GM20431 (cell line): Measurements from ENCODE around the gene PHOSPHO1.

Experiments used
- in situ Hi-C: fragments of 300-500 bp; cut with MseI, MboI; formaldehyde crosslinking; loops from one replicate; pipeline ENCODE4 v1.15.0; 2020; ENCODE audit warnings: low sequenced_read_pairs; ENCODE audit not compliant: unreplicated experiment

Gene PHOSPHO1

DNA sequence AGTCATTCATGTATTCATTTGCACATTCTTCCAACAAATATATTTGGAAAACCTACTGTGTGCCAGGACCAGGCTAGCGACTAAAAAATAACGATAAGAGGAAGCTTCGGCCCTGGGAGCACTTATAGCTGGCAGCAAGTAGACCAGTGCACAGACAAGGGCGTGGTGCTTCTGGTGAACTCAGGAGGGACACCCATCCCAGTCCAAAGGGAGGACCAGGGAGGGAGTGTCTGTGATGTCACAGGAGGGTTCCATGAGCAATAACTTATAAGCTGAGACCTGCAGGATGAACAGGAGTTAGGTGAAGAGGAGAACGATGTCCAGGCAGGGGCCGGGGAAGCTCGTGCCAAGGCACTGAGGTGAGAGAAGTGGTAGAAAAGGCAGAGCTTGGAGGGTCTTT, 17.4 kb upstream of the PHOSPHO1 start:
- in situ Hi-C loops = no loop called here

DNA sequence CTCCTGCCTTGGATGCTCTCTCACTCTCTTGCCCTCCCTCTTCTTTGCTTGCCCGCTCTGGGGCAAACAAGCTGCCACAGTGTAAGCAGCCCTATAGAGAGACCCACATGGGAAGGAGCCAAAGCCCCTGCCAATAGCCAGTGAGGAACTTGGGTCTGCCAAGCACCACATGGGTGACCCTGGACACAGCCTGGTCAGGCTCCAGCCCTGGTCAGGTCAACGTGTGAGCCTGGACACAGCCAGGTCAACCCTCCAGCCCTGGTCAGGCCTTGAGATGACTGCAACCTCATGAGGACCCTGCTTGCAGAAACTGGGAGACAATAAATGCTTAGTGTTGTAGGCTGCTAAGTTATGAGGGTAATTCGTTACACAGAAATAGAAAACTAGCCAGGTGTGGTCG, 14.3 kb upstream of the PHOSPHO1 start:
- in situ Hi-C loops = no loop called here

DNA sequence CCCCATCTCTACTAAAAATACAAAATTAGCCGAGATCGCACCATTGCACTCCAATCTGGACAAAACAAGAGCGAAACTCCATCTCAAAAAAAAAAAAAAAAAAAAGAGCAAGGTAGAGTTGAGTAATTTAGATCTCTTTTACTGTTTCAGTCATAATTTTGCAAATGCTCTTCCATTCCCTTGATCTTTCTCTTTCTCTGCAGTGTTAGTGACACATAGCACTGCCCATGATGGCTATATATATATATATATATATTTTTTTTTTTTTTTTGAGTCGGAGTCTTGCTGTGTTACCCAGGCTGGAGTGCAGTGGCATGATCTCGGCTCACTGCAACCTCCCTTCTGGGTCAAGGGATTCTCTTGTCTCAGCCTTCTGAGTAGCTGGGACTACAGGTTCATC, 12.2 kb upstream of the PHOSPHO1 start:
- in situ Hi-C loops = no loop called here

DNA sequence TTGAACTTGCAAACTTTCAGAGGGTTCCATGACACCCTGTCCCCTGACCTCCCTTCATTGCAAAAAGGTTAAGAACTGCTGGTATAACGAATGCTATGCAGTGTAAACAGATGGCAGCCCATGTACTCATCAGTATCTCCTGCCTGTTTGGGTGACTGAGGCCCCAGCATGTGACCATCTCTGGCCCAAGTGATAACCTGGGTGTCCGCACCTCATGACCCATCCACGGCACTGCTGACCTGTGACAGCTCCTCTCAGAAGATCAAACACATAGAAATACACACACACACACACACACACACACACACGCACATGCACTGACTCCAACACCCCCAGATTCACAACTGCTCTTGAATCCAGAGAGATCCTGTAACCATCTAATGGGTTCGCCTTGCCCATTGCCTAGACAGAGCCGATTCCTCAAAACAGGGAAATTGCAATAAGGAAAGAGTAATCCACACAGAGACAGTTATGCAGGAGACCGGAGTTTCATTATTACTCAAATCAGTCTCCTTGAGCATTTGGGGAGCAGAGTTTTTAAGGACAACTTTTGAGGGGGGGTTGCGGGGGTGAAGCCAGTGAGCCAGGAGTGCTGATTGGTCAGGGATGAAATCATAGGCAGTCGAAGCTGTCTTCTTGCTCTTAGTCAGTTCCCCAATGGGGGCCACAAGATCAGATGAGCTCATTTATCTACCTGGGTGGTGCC, 11.3 kb upstream of the PHOSPHO1 start:
- in situ Hi-C loops = no loop called here

DNA sequence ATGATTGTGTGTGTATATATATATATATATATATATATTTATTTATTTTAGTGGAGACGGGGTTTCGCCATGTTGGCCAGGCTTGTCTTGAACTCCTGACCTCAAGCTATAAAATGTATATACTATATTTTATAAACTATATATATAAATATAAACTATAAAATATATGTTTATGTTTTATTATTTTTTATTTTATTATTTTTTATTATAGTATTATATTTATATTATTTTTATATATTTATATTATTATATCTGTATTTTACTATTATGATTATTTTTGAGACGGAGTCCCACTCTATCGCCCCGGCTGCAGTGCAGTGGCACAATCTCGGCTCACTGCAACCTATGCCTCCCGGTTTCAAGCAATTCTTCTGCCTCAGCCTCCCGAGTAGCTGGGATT, 10.5 kb upstream of the PHOSPHO1 start:
- in situ Hi-C loops = no loop called here

DNA sequence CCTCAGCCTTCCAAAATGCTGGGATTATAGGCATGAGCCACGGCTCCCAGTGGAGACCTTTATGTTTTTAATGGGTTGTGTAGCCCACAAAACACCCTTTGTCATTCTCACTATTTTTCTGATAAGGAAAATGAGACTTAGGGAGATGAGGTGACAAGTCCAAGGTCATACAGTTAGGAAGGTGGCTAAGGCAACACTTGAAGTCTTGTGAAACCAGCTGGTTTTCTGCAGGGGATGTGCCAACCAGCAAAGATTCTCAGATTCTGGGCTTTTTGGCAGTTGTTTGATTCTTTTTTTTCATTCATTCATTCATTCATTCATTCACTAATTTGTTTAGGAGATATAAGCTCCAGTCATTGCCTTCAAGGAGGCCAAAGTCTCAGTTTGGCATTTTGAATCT, 10.0 kb upstream of the PHOSPHO1 start:
- in situ Hi-C loops = no loop called here

DNA sequence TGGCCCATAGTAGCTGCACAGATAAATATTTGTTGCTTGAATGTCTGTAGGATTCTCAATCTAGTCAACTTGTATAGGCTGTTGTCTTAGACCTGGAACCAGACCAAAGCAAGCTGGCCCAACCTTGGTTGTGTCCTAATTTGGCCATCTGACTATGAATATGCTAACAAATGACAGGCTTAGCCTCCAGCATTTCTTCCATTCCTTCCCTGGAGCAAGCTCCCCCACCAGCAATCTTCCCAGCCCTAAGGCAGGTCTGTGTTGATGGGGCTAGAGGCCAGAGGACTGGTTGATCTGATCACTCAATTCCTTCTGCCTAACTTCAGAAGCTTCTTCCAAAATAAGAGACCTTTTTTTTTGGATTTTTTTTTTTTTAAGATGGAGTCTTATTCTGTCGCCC, 9.4 kb upstream of the PHOSPHO1 start:
- in situ Hi-C loops = no loop called here

DNA sequence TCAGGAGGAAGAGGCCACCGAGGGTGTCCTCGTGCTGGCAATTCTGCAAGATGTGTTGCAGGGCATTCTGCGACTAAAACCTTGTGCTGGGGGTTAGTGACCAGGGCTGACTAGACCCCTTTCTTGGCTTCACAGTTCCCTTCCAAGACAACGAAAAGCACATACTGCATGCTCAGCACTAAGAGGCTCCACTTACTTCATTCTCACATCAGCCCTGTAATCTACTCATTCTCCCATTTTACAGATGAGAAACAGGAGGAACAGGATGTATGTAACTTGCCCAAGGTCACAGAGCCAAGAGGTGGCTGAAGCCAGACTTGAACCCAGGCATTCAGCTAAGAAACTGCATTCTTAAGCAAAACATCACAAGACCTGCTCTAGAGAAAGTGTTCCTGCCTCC, 5.3 kb upstream of the PHOSPHO1 start:
- in situ Hi-C loops = no loop called here

DNA sequence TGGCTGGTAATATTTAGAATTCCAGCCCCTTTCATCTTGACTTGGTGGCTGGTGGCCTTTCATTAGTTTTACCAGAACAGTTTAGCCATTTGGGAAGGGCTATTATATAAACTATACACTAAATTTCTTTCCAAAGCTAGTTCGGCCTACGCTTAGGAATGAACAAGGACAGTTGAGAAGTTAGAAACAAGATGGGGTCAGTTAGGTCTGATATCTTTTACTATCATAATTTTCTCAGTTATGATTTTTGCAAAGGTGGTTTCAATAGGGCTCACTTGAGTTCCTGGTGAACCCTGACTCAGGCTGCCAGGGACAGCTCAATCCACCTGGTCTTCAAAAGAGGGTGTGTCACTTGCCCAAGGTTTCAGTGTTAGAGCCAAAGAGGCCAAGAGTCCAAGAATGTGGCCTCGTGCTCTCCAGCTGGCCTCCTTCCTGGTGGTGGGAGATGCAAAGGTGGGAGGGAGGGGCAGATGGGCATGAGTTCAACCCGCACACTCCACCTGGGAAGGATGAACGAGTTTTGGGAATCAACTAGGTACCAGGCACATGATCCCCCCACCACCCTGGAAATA, 4.0 kb upstream of the PHOSPHO1 start:
- in situ Hi-C loops = no loop called here

DNA sequence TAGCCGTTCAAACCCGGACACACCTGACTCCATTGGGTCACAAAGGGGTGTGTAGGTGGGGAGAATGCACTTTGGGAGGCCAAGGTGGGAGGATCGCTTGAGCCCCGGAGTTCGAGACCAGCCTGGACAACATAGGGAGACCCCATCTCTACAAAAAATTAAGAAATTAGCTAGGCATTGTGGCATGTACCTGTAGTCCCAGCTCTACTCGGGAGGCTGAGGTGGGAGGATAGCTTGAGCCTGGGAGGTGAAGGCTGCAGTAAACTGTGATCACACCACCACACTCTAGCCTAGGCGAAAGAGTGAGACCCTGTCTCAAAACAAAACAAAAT, 942 bp upstream of the PHOSPHO1 start:
- in situ Hi-C loops = no loop called here

DNA sequence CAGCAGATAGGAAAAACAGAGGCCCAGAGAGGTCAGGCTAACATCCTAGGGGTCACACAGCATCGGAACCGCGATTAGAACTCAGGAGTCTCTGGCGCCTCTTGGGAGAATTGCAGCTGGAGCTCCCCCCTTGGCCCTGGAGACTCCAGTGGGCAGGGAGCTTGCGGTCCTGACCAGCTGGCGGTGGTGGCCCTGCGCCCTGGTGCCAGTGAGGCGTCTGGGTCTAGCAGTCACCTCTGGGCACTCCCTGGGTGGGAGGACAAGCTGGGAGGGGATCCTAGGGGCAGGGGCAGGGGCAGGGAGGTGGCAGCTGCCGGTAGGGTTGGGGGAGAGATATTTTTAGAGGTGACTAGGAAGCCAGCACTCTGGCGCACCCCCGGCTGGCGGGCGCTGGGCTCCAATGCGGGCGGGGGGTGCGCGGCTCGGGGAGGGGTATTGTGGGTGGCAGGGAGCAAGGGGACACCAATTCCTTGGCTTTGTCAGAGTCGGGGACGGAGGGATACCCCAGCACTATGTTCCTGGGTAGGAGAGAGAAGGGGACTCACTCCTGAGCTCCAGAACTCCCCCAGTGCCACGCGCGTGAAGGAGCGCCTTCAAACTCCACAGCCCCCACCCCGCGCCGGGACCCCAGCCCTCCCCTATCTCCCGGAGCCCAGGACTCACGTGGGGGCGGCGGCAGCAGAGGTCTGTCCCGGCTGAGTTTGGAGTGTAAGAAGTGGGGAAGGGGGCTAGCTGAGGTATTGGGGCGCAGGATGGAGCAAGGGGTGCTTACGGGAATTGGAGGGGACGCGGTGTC, 584 bp downstream of the PHOSPHO1 start:
- in situ Hi-C loops = loop anchor here (5.0 kb wide), 1 partner anchor 53 kb away; no protein-coding TSS in a partner anchor

DNA sequence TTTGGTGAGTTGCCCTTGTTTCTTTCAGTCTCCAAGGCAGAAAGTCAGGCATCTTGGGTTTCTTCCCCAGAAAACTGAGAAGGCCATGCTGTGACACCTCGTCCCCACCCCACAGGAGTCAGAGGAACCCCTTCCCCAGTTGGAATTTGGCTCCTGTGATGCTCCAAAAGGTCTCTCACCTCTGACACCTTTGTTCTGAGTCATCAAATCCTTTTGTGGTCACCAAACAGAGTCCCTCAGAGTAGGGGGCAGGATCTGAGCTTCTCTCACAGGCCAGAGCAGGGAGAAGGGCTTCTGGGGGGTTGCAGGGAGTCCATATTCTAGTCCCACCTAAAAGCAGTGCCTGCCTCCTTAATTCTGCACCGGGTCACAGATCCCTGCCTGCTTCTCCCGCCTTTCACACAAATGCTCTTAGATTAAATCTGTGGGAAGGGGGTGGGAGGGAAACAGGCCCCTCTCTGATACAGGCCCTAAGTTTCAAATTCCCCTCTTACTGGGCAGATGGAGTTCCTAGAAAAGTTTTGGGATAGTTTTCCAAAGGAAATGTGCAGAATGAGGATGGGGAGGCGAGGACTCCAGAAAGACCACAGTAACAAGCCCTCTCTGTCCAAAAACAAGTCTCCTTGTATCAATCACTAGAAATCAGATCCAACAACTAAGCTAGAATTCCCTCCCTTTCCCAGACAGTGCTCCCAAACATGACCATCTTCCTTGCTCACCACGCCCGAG, 1.3 kb downstream of the PHOSPHO1 start:
- in situ Hi-C loops = loop anchor here (5.0 kb wide), 1 partner anchor 52 kb away; no protein-coding TSS in a partner anchor

DNA sequence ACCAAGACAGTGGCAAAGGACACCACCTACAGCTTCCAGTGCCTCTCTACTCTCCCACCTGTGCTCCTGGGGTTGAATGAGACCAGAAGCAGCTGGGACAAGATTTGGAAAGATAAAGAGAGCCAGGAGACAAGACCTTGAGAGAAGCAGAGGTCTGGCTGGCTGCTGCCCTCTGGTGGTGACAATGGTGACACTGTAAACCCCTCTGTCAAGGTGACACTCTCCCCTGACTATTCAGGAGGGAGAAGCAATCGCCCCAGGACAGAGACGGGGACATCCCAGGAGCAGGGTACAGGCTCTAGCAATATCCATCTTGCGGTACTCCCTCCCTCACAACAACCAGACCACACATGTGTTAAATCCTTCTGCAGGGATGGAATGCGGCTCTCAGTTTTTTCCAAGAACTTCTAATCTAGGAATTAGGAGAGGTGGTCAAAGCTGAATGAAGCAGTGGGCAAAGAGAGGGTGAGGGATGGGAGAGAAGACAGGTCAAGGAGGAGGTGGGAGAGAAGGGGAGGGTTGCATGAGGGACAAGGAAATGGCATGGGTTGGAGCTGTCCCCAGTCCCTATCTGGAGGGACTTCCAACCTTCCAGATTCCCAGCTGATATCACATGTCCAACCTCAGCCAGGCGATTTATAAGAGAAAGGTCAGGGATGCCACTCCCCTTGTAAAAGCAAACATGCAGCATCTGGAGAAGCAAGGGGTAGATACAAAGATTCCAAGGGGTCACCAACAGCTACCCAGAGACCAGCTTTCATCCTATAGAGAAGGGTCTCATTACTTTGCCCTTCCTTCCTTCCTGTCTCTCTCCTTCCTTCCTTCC, 2.9 kb downstream of the PHOSPHO1 start:
- in situ Hi-C loops = loop anchor here (5.0 kb wide), 1 partner anchor 50 kb away; no protein-coding TSS in a partner anchor

DNA sequence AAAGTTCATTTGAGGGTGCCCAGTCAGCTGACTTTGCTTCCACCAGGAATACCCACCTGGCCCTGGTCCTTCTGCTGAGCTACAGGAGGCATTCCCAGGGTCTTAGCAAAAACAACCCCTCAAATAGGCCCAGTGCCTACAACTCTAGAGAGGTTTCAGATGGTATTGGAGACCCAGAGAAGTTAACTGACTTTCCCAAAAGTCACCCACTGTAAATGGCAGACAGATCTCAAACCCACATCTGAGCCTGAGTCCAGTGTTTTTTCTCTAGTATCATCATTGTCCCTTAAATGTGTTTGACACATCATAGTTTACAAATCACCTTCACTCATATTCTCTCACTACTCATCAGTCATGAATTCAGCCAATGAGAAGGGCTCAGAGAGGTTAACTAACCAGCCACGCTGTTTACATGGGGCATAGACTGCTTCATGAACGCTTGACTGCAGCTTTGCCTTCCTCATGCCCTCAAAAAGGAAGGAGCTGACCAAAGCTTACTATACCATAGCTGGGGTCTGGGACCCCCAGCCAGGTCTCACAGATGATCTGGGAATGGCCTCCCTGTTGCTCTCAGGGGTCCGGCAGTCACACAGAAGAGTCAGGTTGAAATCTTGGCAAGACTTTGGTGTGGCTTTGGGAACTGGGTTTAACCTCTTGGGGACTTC, 3.7 kb downstream of the PHOSPHO1 start:
- in situ Hi-C loops = loop anchor here (5.0 kb wide), 1 partner anchor 50 kb away; no protein-coding TSS in a partner anchor

DNA sequence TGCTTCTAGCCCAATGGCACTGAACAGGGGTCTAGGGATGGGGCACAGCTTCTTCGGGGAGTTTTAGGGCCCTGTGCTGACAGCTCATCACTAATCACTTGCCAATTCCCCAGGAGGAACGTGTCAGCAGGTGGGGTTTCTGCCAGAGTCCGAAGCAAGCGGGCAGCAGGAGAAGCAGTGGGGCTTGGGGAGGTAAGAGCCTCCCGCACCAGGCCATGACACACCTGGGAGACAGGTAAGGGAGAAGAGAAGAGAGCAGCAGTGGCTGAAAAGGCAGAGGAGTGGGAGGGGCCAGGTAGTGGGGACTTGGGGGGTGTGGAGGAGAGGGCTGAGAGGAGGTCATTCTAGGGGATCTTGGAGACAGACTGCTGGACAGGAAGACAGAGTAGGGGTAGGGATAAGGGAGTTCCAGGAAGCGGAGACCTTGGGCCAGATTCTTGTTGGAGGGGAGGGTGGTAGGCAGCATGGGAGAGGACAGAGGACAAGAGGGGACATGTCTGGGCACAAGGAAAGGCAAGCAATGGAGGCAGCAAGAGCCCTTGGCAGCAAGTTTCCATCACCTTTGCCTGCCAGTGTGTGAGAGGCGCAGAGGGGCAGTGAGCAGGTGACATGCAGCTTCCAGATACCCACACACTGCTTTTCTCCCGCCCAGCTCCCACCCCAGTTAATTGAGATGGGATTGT, 4.9 kb downstream of the PHOSPHO1 start:
- in situ Hi-C loops = loop anchor here (5.0 kb wide), 1 partner anchor 48 kb away; no protein-coding TSS in a partner anchor

DNA sequence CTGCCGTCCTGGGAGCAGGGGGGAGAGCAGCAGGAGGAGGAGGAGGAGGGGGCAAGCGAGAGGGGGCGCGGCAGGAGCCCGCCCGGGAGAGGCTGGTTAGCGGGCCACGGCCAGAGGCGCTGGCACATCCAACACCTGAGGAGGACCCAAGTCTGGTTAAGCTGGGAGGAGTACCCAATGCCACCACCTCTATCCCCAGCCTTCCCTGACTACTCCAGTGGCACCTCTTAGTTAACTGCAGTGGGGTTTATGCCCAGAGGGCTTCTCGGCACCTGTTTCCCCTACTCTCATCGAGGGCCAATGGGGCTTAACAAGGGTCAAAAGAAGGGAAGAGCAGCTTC, 5.6 kb downstream of the PHOSPHO1 start:
- in situ Hi-C loops = loop anchor here (5.0 kb wide), 1 partner anchor 48 kb away; no protein-coding TSS in a partner anchor

DNA sequence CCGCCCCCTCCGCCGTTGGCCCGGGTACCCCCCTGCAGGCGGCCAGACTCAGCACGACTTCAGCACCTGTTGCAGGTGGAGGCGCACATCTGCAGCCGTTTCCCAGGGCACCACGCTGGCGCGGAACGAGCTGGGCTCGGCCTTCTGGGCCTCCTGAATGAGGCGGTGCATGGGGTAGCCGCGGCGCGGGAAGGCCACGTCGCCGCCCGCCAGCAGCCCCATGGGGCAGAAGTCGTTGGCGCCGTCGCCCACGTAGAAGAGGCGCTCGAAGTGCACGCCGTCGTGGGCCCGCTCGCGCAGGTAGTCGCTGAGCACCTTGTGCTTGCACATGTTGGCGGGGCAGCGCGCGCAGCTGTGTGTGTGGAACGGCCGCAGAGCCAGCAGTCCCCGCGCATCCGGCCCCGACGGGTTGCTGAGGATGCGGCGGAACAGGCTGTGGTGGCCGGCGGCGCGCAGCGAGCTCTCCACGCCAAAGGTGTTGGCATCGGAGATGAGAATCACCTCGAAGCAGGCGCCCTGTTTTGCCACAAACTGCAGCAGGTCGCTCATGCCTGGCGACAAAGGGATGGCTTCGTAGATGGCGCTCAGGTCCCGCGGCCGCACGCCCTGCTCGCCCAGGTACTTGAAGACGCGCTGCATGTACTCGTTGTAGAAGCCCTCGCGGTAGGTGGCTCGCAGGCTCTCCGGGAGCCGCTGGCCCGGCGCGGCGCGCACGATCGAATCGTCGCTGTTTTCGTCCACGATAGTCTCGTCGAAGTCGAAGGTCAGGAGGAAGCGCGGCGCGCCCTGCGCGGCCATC, 6.2 kb downstream of the PHOSPHO1 start:
- in situ Hi-C loops = no loop called here
